CD14-positive monocyte (primary cell): ENCODE results near the gene TCF4. TPM values are rescaled to one million over a fixed set of nuclear protein-coding genes. Genes with fewer than 3 reads are reported as not detected.

Experiments used
- DNase-seq, 3 donors: peaks; one replicate each; pipeline ENCODE4 v3.0.0-alpha.2; 2011 to 2022
- H2AFZ ChIP-seq: 2 replicates; pipeline ENCODE4 v1.6.0; 2012; ENCODE audit warnings: mild to moderate bottlenecking, low read depth, low read length, inconsistent platforms; ENCODE audit not compliant: insufficient read depth, poor library complexity, severe bottlenecking
- H3K27ac ChIP-seq, 2 donors: 1 replicate in 1 of 2; 2 replicates in 1 of 2; pipeline ENCODE4 v1.5.1; 2012 to 2013; ENCODE audit warnings: low read length in 2 of 2, control low read depth in 1 of 2, inconsistent platforms in 1 of 2, low read depth in 1 of 2, mild to moderate bottlenecking in 1 of 2
- H3K27me3 ChIP-seq, 2 donors: one replicate each; pipeline versions ENCODE4 v1.6.0 to v1.6.1; 2011 to 2013; ENCODE audit warnings: low read length in 2 of 2; ENCODE audit not compliant: control insufficient read depth in 2 of 2, insufficient read depth in 2 of 2
- H3K36me3 ChIP-seq, 2 donors: replicated peaks in 1 of 2; 1 replicate in 1 of 2; 2 replicates in 1 of 2; pipeline versions ENCODE4 v1.5.1 to v1.6.1; 2012 to 2013; ENCODE audit warnings: low read length in 2 of 2, control low read depth in 1 of 2, inconsistent platforms in 1 of 2, mild to moderate bottlenecking in 1 of 2; ENCODE audit not compliant: insufficient read depth in 2 of 2, control insufficient read depth in 1 of 2
- H3K4me1 ChIP-seq, 2 donors: 1 replicate in 1 of 2; 2 replicates in 1 of 2; pipeline versions ENCODE4 v1.5.1 to v1.6.1; 2012 to 2013; ENCODE audit warnings: low read length in 2 of 2, control low read depth in 1 of 2, inconsistent platforms in 1 of 2, mild to moderate bottlenecking in 1 of 2, moderate library complexity in 1 of 2; ENCODE audit not compliant: insufficient read depth in 2 of 2, control insufficient read depth in 1 of 2
- H3K4me2 ChIP-seq: replicated peaks from 2 replicates; pipeline ENCODE3; 2012; ENCODE audit warnings: low read length, moderate library complexity, mild to moderate bottlenecking; ENCODE audit not compliant: poor library complexity, severe bottlenecking; ENCODE audit errors: extremely low read depth
- H3K4me3 ChIP-seq, 3 experiments: fragments of 200-600 bp in 1 of 3; sonication (generic) in 1 of 3; replicated peaks in 1 of 3; 1 replicate in 2 of 3; 2 replicates in 1 of 3; pipeline ENCODE4 v1.5.1; 2011 to 2013; ENCODE audit warnings: low read length in 3 of 3, mild to moderate bottlenecking in 3 of 3, control low read depth in 2 of 3, low read depth in 2 of 3, inconsistent platforms in 1 of 3, moderate library complexity in 1 of 3
- H3K79me2 ChIP-seq: 2 replicates; pipeline ENCODE4 v1.6.0; 2012; ENCODE audit warnings: mild to moderate bottlenecking, control low read depth, inconsistent platforms, low read length, moderate library complexity; ENCODE audit not compliant: insufficient read depth
- H3K9ac ChIP-seq: 2 replicates; pipeline ENCODE4 v1.6.0; 2017; ENCODE audit warnings: low read length, mild to moderate bottlenecking; ENCODE audit not compliant: insufficient read depth, poor library complexity, severe bottlenecking
- H3K9me3 ChIP-seq, 2 donors: replicated peaks in 1 of 2; 1 replicate in 1 of 2; 2 replicates in 1 of 2; pipeline versions ENCODE4 v1.5.1 to v1.6.1; 2012 to 2013; ENCODE audit warnings: low read length in 2 of 2, control low read depth in 1 of 2; ENCODE audit not compliant: control insufficient read depth in 1 of 2, insufficient read depth in 1 of 2
- H4K20me1 ChIP-seq: 2 replicates; pipeline ENCODE4 v1.6.0; 2012; ENCODE audit warnings: mild to moderate bottlenecking, low read length, control low read depth, moderate library complexity; ENCODE audit not compliant: insufficient read depth
- H3K27ac Mint-ChIP-seq, 7 donors: one replicate each; pipeline ENCODE4 v1.8.0; 2020; ENCODE audit warnings: mild to moderate bottlenecking in 7 of 7, mixed read lengths in 7 of 7, moderate library complexity in 6 of 7, inconsistent platforms in 2 of 7
- H3K27me3 Mint-ChIP-seq, 3 donors: one replicate each; pipeline ENCODE4 v1.8.0; 2021 to 2022; ENCODE audit warnings: low read depth in 3 of 3, mild to moderate bottlenecking in 3 of 3, mixed read lengths in 3 of 3, moderate library complexity in 3 of 3, inconsistent platforms in 1 of 3
- H3K36me3 Mint-ChIP-seq, 2 donors: one replicate each; pipeline ENCODE4 v1.8.0; 2020; ENCODE audit warnings: mixed read lengths in 2 of 2, inconsistent platforms in 1 of 2, mild to moderate bottlenecking in 1 of 2
- H3K4me1 Mint-ChIP-seq: one replicate; pipeline ENCODE4 v1.8.0; 2020; ENCODE audit warnings: mild to moderate bottlenecking, mixed read lengths
- H3K4me3 Mint-ChIP-seq, 2 donors: one replicate each; pipeline ENCODE4 v1.8.0; 2020; ENCODE audit warnings: mild to moderate bottlenecking in 2 of 2, mixed read lengths in 2 of 2, moderate library complexity in 1 of 2
- H3K9me3 Mint-ChIP-seq, 7 donors: one replicate each; pipeline ENCODE4 v1.8.0; 2020 to 2022; ENCODE audit warnings: mixed read lengths in 7 of 7, mild to moderate bottlenecking in 6 of 7, moderate library complexity in 6 of 7, inconsistent platforms in 2 of 7
- WGBS: methylation state at CpG from one replicate; pipeline ENCODE4 v1.1.5; 2013; ENCODE audit warnings: missing lambda C conversion rate; ENCODE audit not compliant: insufficient coverage; 5-methylcytosine and 5-hydroxymethylcytosine counted together
- intact Hi-C, 2 donors: fragments of 100-400 bp; cut with micrococcal nuclease; formaldehyde crosslinking; loops; one replicate each; pipeline versions ENCODE4 v1.15.0 to v1.15.1; 2023
- polyA plus RNA-seq, 3 donors: library from polyadenylated mRNA; depleted of rRNA in 1 of 3; unstranded in 2 of 3; stranded (reverse) in 1 of 3; fragments of 300-500 nt in 2 of 3; fragments of >200 nt in 1 of 3; fragmentation: Illumina TruSeq in 2 of 3; gene quantifications; 1 replicate in 2 of 3; 2 replicates in 1 of 3; pipeline ENCODE4 v1.2.3, GENCODE V29; 2012 to 2021
- TF ChIP-seq, protein P1 (sequence below): fragments of 200-600 bp; IDR thresholded peaks from one replicate; pipeline ENCODE4 v1.8.0; 2022; ENCODE audit warnings: antibody characterized with exemption, mild to moderate bottlenecking

TCF4 gene
- polyA plus RNA-seq, 3 donors, result 5.9 to 12.9 (median 10.7) TPM

DNA sequence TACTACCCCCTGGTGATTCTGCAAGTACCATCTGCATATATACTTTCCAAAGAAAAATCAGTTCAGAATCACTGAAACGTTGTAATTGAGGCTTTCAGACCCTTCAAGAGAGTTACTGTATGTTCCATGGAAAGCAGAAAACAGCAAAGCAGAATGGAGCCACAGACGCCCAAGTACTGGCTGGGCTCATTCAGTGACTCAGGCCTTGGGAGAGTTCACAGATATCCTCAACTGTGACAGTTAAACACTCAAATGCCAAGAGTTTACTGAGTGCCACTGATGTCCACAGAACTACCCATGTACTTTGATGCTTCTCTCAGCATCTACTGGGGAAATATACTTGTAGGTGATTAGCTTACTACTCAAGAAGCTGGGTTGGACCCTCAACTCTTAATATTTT is 303.4 kb downstream of the TCF4 start:
- no peaks in the 10 kb centered on the region for H3K79me2 ChIP-seq
- 94% methylated on average over 2 of the region's 2 CpGs for WGBS
- H2AFZ ChIP-seq, result no peak overlapping the region
- no peaks in the 10 kb centered on the region for H3K36me3 Mint-ChIP-seq
- no peaks in the 10 kb centered on the region for H3K27me3 ChIP-seq
- no peaks in the 10 kb centered on the region for H3K9me3 ChIP-seq
- no peak overlapping the region for H3K4me3 ChIP-seq
- DNase-seq, result no peak
- no peaks in the 10 kb centered on the region for H3K27me3 Mint-ChIP-seq
- no peak overlapping the region for H3K4me2 ChIP-seq
- intact Hi-C loops, result no loop called here
- no peaks in the 10 kb centered on the region for H4K20me1 ChIP-seq
- no peak overlapping the region for H3K4me3 Mint-ChIP-seq
- no peak overlapping the region for H3K27ac ChIP-seq
- peaks cover 0 to 2% (median 0%) of the 10 kb centered on the region in 7 donors for H3K9me3 Mint-ChIP-seq
- no peaks in the 10 kb centered on the region for H3K4me1 ChIP-seq
- H3K27ac Mint-ChIP-seq, result no peak overlapping the region
- TF ChIP-seq, protein P1, sequence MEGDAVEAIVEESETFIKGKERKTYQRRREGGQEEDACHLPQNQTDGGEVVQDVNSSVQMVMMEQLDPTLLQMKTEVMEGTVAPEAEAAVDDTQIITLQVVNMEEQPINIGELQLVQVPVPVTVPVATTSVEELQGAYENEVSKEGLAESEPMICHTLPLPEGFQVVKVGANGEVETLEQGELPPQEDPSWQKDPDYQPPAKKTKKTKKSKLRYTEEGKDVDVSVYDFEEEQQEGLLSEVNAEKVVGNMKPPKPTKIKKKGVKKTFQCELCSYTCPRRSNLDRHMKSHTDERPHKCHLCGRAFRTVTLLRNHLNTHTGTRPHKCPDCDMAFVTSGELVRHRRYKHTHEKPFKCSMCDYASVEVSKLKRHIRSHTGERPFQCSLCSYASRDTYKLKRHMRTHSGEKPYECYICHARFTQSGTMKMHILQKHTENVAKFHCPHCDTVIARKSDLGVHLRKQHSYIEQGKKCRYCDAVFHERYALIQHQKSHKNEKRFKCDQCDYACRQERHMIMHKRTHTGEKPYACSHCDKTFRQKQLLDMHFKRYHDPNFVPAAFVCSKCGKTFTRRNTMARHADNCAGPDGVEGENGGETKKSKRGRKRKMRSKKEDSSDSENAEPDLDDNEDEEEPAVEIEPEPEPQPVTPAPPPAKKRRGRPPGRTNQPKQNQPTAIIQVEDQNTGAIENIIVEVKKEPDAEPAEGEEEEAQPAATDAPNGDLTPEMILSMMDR, result no peak
- peaks cover 3% of the 10 kb centered on the region for H3K4me1 Mint-ChIP-seq
- H3K36me3 ChIP-seq, result no peaks in the 10 kb centered on the region
- no peak overlapping the region for H3K9ac ChIP-seq

DNA sequence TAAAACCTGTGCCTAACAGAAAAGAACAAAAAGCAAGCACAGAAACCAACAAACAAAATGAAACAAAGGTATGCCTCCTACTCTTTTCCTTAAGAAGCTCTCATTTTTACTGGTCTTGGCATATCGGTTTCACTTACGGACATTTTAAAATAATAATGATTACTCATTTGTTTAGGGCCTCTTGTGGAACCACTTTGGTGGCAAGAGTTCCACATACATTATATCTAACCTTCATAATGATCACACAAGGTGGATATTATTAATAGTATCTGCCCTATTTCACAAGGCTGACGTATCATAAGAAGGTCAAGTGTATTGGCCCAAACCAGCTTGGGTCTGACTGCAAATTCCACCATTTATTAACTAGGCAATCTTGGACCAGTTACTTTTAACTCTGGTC is 304.7 kb downstream of the TCF4 start:
- H3K4me2 ChIP-seq, result no peak overlapping the region
- 80% methylated on average over 1 of the region's 3 CpGs for WGBS
- no peaks in the 10 kb centered on the region for H4K20me1 ChIP-seq
- Mint-ChIP-seq H3K4me1 (peaks cover 3% of the 10 kb centered on the region), H3K4me3 (no peak overlapping the region), H3K27me3 (no peaks in the 10 kb centered on the region), H3K36me3 (peaks cover 0 to 4% of the 10 kb centered on the region in 2 donors), H3K27ac (no peak overlapping the region), H3K9me3 (peaks cover 0 to 2% (median 0%) of the 10 kb centered on the region in 7 donors)
- intact Hi-C loops, result no loop called here
- no peak overlapping the region for H3K9ac ChIP-seq
- no peaks in the 10 kb centered on the region for H3K27me3 ChIP-seq
- H3K27ac ChIP-seq, result no peak overlapping the region
- H3K36me3 ChIP-seq, result no peaks in the 10 kb centered on the region
- H3K79me2 ChIP-seq, result no peaks in the 10 kb centered on the region
- DNase-seq, result no peak
- no peaks in the 10 kb centered on the region for H3K4me1 ChIP-seq
- H3K4me3 ChIP-seq, result no peak overlapping the region
- no peak overlapping the region for H2AFZ ChIP-seq
- H3K9me3 ChIP-seq, result no peaks in the 10 kb centered on the region
- TF ChIP-seq, protein P1, result no peak
